GM21717 (cell line): ENCODE data around the gene CLECL1.

Experiments
- ATAC-seq: cut with Tn5 transposase; IDR thresholded peaks from one replicate; pipeline ENCODE4 v1.9.1; 2021; ENCODE audit warnings: mild to moderate bottlenecking, moderate library complexity; ENCODE audit not compliant: unreplicated experiment

The CLECL1 gene

DNA sequence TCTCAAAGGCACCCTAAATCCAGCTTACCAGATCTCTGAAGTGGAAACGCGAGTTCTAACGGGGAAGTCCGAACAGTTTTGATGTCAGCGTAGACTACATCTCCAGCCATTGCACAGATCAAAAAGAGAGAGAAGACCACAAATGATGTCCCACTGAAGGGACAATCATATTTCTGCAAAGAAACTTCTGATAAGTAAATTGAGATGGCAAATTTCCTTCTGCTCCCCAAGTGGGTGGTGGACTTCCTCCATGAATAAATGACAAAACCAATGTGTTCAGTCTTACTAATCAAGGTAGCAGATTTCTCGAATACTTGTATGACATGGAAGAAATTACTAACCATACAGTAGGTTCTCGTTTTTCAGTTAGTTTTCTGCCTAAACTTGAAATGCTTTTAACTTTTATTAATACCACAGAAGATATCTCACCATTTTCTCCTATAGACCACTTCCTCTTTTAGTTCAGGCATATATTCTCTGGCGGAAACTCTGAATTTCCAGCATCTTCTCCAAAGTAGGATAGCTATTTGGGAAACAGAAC is at the start of gene CLECL1:
Gene CLECL1 (minus strand): TSS at position 177 of the 541 bp plus-strand sequence.
- peak; percentile 39 for ATAC-seq

DNA sequence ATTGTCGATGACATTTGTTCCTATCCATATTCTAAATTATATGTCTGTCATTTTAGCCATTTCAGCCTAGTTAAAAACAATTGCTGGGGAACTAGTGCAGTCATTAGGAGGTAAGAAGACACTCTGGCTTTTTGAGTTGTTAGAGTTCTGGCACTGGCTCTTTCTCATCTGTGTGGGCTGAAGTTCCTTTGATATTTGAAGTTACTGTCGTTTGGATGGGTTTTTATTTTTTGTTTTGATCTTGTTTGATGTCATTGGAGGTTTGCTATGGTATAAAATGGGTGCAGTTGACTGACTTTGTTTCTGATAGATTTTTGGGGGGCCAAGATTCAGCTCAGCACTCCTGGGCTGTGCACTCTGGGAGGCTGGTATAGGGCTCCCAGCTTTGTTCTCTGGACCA is 48.5 kb upstream of the CLECL1 start:
- no peak for ATAC-seq

DNA sequence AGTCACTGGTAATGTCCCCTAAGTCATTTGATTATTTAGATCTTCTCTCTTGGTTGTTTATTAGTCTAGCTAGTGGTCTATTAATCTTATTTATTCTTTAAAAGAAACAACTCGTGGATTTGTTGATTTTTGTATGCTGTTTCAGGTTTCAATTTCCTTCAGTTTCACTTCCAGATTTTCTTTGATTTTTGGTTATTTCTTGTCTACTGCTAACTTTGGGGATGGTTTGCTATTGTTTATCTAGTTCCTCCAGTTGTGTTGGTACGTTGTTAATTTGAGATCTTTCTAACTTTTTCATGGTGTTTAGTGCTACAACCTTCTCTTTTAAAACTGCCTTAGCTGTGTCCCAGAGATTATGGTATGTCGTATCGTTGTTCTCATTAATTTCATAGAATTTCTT is 46.3 kb upstream of the CLECL1 start:
- ATAC-seq = no peak

DNA sequence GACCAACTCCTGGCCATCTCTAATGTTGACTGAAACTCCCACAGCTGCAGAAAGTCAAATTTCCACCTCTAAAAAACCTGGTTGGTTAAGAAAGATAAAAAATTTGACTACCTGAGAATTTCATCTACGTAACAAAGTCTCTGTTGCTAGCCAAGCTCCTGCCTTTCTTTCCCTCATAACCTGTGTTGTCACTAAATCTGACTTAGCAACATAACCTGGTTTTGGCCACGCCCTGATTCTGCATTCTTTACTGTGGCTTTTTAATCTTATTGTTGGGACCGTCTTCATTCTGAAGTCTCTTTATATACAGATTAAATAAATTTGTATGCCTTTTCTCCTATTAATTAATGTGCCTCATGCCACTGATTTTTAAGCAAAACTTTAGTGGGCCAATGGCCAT is 43.9 kb upstream of the CLECL1 start:
- ATAC-seq = no peak

DNA sequence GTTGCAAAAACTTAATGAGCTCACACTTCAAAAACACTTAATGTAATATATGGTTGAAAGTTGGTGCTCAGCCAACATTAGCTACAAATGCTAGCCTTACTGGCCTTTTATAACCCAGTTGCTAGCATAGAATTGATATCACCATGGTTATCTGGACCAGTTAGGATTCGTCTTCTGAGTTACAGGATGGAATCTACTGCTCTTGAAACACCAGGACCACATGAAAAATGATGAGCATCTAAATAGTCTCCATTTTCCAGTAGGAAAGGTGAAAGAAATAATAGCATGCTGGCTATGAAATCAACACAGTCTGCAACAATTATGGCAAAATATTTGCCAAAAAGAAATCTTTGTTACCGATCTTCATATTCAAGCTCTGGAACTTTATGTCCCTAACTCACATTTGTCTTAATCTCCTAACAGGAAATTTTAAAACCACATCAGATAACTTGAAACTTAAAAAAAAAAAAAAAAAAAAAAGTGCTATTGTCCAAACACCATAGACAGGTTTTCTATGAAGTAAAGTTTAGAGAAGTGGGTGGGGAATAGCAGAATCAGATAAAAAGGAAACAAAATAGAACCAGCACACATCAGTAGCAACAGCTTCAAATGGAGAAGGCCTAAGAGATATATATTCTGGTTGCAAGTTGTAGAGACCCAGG is 40.5 kb upstream of the CLECL1 start:
- no peak for ATAC-seq

DNA sequence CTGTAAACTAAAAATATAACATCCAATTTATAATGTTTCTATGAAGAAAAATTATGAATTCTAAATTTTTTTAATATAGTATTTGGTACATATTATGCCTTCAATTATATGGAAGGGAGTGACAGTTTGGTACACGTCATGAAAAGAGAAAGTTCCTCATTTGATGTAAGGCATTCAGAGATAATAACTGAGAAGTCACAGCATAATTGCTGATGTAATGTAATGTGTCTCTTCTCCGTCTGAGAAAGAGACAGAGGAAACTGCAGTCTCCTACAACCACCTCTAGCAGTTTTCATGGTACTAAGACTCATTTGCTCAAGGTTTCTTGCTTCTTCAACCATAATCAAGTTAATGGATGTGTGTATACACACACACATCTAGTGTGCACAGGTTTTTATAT is 30.1 kb upstream of the CLECL1 start:
- ATAC-seq = no peak

DNA sequence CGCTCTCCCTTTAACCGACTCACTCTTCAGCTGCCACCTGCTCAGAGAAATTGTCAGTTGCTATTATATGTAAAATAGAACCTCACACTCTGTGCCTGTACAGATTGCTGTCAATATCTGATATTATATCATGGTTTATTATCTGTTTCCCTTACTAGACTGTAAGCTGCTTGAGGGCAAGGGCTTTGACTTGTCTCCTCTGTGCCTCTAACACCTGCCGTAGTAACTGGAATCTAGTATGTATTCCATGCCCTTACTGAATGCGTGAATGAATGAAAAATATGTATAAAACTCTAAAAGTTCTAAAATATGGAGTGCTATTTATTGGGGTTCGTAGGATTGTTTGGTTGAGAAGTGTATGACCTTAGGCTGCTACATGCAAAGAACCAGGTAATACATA is 29.5 kb upstream of the CLECL1 start:
- no peak for ATAC-seq

DNA sequence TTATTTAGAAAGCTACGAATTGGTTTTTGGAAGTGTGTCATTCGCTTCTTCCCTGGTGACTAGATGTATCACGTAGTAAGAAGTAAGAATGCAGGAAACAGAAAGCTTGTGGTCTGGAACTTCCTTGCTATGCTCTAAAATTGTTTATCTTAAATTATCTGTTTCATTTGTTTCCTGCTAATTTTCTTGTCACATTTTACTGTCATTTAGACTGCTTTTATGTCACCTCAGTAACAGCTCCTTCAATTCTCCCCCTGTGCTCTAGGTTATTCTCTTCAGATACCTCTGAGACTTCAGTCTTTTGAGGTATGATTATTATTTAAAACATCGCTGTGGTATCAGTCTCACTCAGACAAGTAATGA is 28.5 kb upstream of the CLECL1 start:
- ATAC-seq = no peak

DNA sequence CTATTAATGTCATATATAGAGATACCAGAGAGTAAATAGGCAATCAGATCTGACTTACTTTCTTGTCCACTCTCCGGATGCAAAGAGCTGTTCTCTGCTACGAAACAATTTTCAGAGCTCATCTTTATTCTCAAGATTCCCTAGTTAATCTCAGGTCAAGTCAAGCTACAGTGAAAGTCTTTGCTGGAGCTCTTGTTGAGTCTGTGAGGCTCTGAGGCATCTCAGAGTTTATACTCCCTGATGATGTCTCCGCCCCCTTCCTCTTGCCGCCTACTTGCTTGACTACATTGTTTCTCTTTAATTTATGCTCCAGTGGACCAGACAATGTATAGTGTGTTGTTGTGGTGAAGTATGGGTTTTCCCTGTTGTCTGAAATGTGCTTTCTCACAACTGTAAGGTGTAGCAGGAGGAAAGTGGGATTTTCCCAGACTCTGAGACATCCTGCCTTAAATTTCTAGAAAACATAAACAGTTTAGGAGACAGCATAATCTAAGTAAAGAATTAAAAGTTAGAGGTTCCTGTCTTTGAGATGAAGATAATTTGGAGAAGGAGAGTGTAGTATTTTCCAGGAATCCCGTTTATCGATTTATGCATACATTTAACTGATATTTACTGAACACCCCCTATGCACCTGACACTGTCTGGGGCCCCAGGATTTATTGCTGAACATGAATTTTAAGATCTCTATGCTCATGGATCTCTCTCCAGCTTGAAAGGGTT is 28.0 kb upstream of the CLECL1 start, which contains the start of gene CD69:
Gene CD69 (minus strand): TSS at position 203 of the 720 bp plus-strand sequence. CDS start 81 bp downstream, at position 122.
- ATAC-seq = peak; percentile 44

DNA sequence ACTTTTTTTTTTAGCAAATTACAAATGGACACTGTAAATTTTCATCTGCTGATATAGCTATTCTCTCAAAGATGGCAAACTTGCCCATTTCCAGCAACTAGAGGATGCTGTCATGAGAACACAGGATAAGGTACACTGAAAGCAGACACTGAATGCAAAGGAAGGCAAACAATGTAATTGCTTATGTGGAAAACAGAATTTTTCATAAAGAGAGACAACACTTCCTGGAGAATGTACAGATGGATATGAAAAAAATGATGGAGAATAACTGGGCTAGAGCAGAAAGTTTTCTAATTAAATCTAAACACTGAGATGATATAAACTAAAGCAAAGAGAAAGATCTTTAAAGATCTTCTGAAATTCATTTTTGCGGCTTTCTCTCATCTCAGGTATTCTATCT is 27.2 kb upstream of the CLECL1 start:
- ATAC-seq = no peak

DNA sequence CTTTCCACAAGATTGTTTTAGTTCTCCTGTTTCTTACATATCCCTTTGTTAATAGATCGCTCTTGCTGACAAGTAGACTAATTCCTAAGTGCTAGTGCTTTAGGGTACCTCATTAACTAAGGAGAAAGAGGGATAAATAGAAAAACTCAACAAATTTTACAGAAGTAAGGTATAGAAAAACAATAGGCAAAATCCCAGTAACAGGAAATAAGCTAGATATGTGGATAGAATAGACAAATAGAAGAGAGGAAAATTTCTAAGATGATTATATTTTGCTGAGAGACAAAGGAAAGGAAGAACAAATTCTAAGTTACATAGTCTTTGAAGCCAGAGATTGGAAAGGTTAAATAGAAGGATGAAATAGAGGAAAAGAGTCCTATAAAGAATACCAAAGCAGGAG is 26.8 kb upstream of the CLECL1 start:
- no peak for ATAC-seq

DNA sequence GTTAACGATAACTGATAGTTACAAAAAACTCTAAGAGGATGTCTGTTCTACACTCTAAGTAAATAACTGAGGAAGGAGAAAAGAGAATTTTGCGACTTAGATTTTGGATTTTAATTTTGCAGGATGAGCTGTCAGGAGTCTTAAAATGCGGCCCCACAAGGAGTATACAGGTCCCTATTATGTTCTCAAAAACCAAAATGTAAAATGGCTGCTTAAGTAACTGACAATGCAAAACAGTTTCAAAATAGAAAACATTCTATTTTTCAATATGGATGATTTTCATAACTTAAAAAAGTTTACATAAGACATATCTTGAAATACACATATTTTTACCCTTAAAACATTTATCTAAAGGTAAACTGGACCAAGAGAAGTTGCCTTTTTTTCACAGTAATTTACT is 25.2 kb upstream of the CLECL1 start:
- no peak for ATAC-seq

DNA sequence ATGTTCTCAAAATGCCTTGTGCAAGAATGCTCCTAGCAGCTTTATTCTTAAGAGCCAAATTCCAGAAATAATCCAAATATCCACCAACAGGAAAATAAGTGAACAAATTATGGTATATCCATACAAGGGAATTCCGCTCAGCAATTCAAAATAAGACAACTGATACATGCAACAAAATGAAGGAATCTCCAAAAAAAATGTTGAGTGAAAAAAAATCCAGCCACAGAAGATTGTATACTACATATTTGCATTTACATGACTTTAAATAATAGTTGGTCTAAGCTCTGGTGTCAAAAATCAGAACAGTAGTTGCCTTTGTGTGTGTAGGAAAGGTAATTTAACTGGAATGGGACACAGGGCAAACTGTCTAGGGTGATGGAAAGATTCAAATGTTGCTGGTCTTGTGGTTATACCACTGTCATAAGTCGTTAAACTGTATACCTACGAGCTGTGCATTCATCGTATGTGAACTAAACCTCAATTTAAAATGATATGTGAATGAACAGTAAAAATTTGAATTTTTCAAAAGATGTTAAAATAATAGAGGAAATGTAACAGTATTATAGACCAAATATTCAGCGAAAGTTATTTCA is 24.6 kb upstream of the CLECL1 start:
- ATAC-seq = no peak

DNA sequence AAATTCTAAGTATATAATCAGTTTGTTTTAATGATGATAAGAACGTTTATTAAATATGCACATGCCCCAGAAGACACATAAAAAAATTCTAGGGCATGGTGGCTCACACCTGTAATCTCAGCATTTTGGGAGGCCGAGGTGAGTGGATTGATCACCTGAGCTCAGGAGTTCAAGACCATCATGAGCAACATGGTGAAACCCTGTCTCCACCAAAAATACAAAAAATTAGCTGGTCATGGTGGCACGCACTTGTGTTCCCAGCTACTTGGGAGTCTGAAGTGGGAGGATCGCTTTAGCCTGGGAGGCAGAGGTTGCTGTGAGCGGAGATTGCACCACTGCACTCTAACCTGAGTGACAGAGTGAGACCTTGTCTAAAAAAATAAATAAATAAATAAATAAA is 23.8 kb upstream of the CLECL1 start:
- ATAC-seq = no peak

DNA sequence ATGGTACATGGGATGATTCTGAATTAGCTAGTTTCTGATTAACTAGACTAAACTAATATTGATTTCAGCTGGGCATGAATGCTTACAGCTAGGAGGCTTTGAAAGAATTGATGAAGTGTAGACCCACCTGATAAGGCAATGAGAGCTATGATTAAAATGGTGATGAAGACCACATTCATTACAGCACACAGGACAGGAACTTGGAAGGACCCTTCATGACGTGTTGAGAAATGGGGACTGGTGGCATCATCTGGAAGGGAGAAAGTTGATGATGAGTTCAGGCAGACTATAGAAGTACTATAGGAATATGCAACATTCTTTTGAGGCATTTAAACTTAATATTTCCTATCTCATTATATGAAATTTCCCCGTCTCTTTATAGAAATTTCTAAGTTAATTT is 23.3 kb upstream of the CLECL1 start:
- ATAC-seq = no peak

DNA sequence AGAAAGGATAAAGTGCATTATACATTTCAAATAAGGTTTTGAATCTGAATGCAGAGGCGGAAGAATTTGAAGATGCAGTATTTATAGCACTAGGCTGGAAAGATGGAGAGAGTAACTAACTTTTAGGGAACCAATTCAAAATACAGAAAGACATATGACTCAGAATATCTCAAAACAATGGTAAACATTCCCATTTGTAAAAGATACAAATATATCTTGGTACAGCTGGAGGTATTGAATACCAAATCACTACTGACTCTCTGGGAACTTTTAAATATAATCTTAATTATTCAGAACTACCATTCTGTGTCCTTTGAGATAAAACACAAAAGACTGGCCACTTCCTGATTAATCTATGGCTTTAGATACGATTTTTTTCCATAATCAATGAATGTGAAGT is 22.7 kb upstream of the CLECL1 start:
- ATAC-seq = no peak

DNA sequence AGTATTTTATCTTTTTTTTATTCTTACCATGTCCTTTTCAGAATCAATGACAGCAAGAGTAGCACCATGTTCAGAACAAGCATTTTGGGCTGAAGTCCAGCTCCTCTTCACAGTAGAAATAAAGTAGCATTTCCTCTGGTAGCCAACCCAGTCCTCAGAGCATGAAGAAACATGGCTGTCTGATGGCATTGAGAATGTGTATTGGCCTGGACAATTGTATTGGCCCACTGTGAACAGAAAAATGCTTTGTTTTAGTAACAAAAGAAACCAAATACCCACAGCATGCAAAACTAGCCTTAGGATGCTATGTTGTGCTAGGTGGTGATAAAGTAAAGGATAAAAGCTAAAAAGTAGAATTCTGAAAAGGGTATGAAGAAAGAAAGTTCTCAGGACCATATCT is 22.1 kb upstream of the CLECL1 start:
- no peak for ATAC-seq

DNA sequence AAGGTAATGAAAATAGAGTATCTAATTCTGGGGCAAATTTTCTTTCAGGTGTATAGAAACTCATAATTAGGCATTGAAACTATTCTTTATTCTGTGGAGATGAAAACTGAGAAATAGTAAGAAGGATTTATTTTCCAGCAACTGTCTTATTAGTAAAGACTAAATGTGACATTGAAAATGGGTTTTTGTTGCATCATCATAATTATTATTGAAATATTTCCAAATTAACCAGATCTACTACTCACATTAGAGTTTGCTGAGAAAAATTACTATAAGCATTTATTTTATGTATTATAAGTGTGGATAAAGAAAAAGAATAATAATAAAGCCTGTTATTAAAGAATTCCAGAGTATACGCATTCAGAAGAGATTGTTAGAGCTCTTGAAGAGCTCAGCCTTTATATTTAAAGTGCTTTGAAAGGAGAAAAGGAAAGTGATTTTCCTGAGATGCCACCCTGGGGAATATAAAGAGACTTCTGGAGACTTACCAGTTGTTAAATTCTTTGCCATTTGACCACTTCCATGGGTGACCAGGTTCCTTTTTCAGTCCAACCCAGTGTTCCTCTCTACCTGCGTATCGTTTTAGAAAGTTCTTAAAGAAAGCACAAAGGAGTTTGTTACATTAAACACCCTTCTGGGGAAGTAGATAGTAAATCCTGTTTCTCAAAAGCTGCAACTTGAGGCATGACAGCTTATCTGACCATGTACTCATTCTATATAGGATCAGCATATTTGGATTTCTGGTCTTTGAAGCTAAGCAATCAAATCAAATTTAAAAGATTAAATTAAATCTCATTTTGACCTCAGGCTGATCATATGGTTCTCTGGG is 21.4 kb upstream of the CLECL1 start:
- no peak for ATAC-seq

DNA sequence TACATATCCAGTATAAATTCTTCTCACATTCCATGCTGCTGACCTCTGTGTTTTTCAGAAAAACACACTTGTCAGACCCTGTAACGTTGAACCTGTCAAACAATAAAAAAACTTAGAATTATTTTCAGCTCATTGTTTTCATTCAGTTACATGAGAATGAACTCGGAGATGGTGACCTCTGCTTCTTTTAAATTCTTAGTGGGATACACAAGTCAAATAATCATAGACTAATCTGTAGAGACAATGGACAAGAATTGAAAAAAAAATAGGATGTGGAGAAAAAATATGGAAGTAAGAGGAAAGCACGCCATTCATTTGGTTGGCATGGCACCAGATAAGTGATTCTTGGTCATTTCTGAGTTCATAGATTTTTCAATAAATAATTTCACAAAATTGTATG is 20.6 kb upstream of the CLECL1 start:
- no peak for ATAC-seq

DNA sequence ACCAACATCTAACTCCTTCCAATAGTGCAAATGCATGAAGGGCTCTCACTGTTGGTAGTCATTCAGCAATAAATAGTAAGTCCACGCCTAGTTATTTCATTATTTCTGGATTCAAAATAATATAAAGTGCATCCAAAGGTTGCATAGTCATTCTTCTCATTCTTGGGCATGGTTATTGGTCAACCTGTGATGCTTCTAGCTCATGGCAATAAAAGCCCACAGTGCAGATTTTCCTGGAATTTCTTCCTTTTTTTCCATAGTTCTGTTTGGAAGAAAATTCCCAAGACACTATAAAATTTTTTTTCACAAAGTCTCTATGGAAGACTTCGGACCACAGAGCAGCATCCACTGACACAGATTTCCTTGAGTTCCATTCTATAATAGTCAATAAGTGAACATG is 20.2 kb upstream of the CLECL1 start:
- no peak for ATAC-seq
